PC-9 (cell line): ENCODE data around the gene CD48.

ENCODE experiments used
- CTCF ChIP-seq: fragments of 200-600 bp; sonication (generic); conservative IDR thresholded peaks from 2 replicates; pipeline ENCODE4 v1.6.1; 2017; ENCODE audit warnings: mixed run types, antibody characterized with exemption, mild to moderate bottlenecking, moderate library complexity
- EZH2 ChIP-seq: fragments of 200-600 bp; sonication (generic); IDR thresholded peaks from 2 replicates; pipeline ENCODE4 v1.8.0; 2017; ENCODE audit warnings: antibody characterized with exemption, low read depth

GRCh38 chr1:160709715-160710114, 1.9 kb downstream of the CD48 start:
- TF ChIP-seq CTCF (no peak), EZH2 (no peak)
